B cell (primary cell): Measurements from ENCODE around the gene TAPBP. TPM values are rescaled to one million over a fixed set of nuclear protein-coding genes. Genes with fewer than 3 reads are reported as not detected.
"Not testable (repeated sequence)": the region's sequence is repeated elsewhere in the genome, so short reads cannot be mapped to it uniquely, and the experiment has no call there.

ENCODE experiments used
- ATAC-seq: fragments of 200-7000 bp; cut with Tn5 transposase; one replicate; pipeline ENCODE4 v1.10.0; 2021; ENCODE audit warnings: low read depth, mild to moderate bottlenecking, moderate number of reproducible peaks, moderate library complexity
- CTCF ChIA-PET: fragments of 350-600 bp; sonication (Branson Sonifier 250); formaldehyde crosslinking; loops from one replicate; lab custom pipeline; 2021; ENCODE audit warnings: antibody characterized with exemption, inconsistent platforms; lab: Charles Lee
- POLR2A ChIA-PET: fragments of 350-600 bp; sonication (Branson Sonifier 250); formaldehyde crosslinking; loops from one replicate; lab custom pipeline; 2021; ENCODE audit warnings: antibody characterized with exemption; lab: Charles Lee
- DNase-seq: peaks from one replicate; pipeline ENCODE4 v3.0.0; 2013
- H2AFZ ChIP-seq: 2 replicates; pipeline ENCODE4 v1.6.1; 2012; ENCODE audit warnings: mild to moderate bottlenecking, low read depth, low read length; ENCODE audit not compliant: insufficient read depth, poor library complexity, severe bottlenecking
- H3K27ac ChIP-seq, 2 donors: 1 replicate in 1 of 2; 2 replicates in 1 of 2; pipeline ENCODE4 v1.5.1; 2012 to 2013; ENCODE audit warnings: low read length in 2 of 2, mild to moderate bottlenecking in 2 of 2, moderate library complexity in 1 of 2
- H3K27me3 ChIP-seq, 4 experiments: fragments of 200-600 bp in 1 of 4; sonication (generic) in 1 of 4; replicated peaks in 1 of 4; 1 replicate in 2 of 4; 2 replicates in 2 of 4; pipeline versions ENCODE4 v1.6.1 to v1.7.0; 2013 to 2016; ENCODE audit warnings: low read length in 3 of 4, mild to moderate bottlenecking in 2 of 4, mixed read lengths in 1 of 4, moderate library complexity in 1 of 4; ENCODE audit not compliant: insufficient read depth in 4 of 4, control insufficient read depth in 3 of 4; ENCODE audit errors: control extremely low read depth in 1 of 4
- H3K36me3 ChIP-seq, 2 experiments: replicated peaks in 1 of 2; 1 replicate in 1 of 2; 2 replicates in 1 of 2; pipeline versions ENCODE4 v1.6.1 to v1.7.1; 2013; ENCODE audit warnings: low read length in 1 of 2; ENCODE audit not compliant: insufficient read depth in 2 of 2, control insufficient read depth in 1 of 2; ENCODE audit errors: control extremely low read depth in 1 of 2, extremely low read depth in 1 of 2
- H3K4me1 ChIP-seq, 2 donors: fragments of 200-600 bp in 1 of 2; sonication (generic) in 1 of 2; 1 replicate in 1 of 2; 2 replicates in 1 of 2; pipeline versions ENCODE4 v1.5.1 to v1.6.1; 2013 to 2017; ENCODE audit warnings: low read length in 2 of 2; ENCODE audit not compliant: control insufficient read depth in 2 of 2, insufficient read depth in 2 of 2
- H3K4me2 ChIP-seq: replicated peaks from 2 replicates; pipeline ENCODE3; 2012; ENCODE audit warnings: mild to moderate bottlenecking, low read depth, low read length; ENCODE audit not compliant: poor library complexity, severe bottlenecking
- H3K4me3 ChIP-seq, 5 experiments: fragments of 200-600 bp in 1 of 5; sonication (generic) in 1 of 5; 1 replicate in 3 of 5; 2 replicates in 2 of 5; pipeline versions ENCODE4 v1.5.1 to v1.7.0; 2011 to 2016; ENCODE audit warnings: low read length in 4 of 5, mild to moderate bottlenecking in 4 of 5, low read depth in 2 of 5, control low read depth in 1 of 5, moderate library complexity in 1 of 5; ENCODE audit not compliant: insufficient read depth in 1 of 5; ENCODE audit errors: control extremely low read depth in 1 of 5, extremely low read depth in 1 of 5
- H3K79me2 ChIP-seq: fragments of 200-600 bp; sonication (generic); one replicate; pipeline ENCODE4 v1.6.0; 2016; ENCODE audit warnings: low read length; ENCODE audit not compliant: control insufficient read depth, insufficient read depth
- H3K9ac ChIP-seq: fragments of 200-600 bp; sonication (generic); 2 replicates; pipeline ENCODE4 v1.6.1; 2017; ENCODE audit warnings: mild to moderate bottlenecking, low read length, moderate library complexity
- H3K9me3 ChIP-seq, 3 donors: one replicate each; pipeline versions ENCODE4 v1.6.1 to v1.7.1; 2013; ENCODE audit warnings: low read length in 2 of 3; ENCODE audit not compliant: control insufficient read depth in 2 of 3, insufficient read depth in 1 of 3; ENCODE audit errors: control extremely low read depth in 1 of 3
- H4K20me1 ChIP-seq: 2 replicates; pipeline ENCODE4 v1.6.0; 2012; ENCODE audit warnings: mild to moderate bottlenecking, low read length; ENCODE audit not compliant: insufficient read depth, control insufficient read depth, poor library complexity, severe bottlenecking
- H3K27ac Mint-ChIP-seq: one replicate; pipeline ENCODE4 v1.8.0; 2021; ENCODE audit warnings: mixed read lengths
- H3K27me3 Mint-ChIP-seq: one replicate; pipeline ENCODE4 v1.8.0; 2021; ENCODE audit warnings: mixed read lengths
- H3K4me1 Mint-ChIP-seq: one replicate; pipeline ENCODE4 v1.8.0; 2021; ENCODE audit warnings: mixed read lengths
- H3K4me3 Mint-ChIP-seq: one replicate; pipeline ENCODE4 v1.8.0; 2021; ENCODE audit warnings: mixed read lengths
- H3K9me3 Mint-ChIP-seq: one replicate; pipeline ENCODE4 v1.8.0; 2022; ENCODE audit warnings: mixed read lengths; ENCODE audit not compliant: insufficient read depth
- CTCF ChIP-seq: fragments of 200-600 bp; IDR thresholded peaks from one replicate; pipeline ENCODE4 v1.8.0; 2022; ENCODE audit warnings: antibody characterized with exemption, mild to moderate bottlenecking
- EZH2 ChIP-seq: IDR thresholded peaks from 2 replicates; pipeline ENCODE4 v1.6.1; 2012; ENCODE audit warnings: borderline replicate concordance, low read depth, mild to moderate bottlenecking, moderate library complexity, low read length; ENCODE audit not compliant: insufficient read depth, poor library complexity, severe bottlenecking
- WGBS: methylation state at CpG from one replicate; pipeline ENCODE4 v1.1.5; 2013; ENCODE audit warnings: missing lambda C conversion rate; ENCODE audit not compliant: insufficient coverage; 5-methylcytosine and 5-hydroxymethylcytosine counted together
- intact Hi-C: fragments of 100-400 bp; cut with micrococcal nuclease; formaldehyde crosslinking; loops from one replicate; pipeline ENCODE4 v1.10.0; 2022
- polyA plus RNA-seq: library from polyadenylated mRNA; depleted of rRNA; stranded (reverse); fragments of >200 nt; gene quantifications from 2 replicates; pipeline ENCODE4 v1.2.3, GENCODE V29; 2012
- total RNA-seq, 2 donors: library from RNA; stranded (reverse); fragments of 120-200 nt in 1 of 2; gene quantifications; 1 replicate in 1 of 2; 2 replicates in 1 of 2; pipeline versions ENCODE4 v1.2.3 to v1.2.4, GENCODE V29; 2013 to 2022

The TAPBP gene
- total and polyA plus RNA-seq, 2 donors (not counting 1 experiment from before 2014, with no cell fraction given): 302 to 310 TPM

GRCh38 chr6:33356295-33356694 is 42.4 kb upstream of the TAPBP start:
- H3K4me1 ChIP-seq: no peaks in the 10 kb centered on the region
- TF ChIP-seq EZH2 (no peak), CTCF (no peak)
- Mint-ChIP-seq H3K27me3 (peaks cover 8% of the 10 kb centered on the region), H3K4me1 (no peaks in the 10 kb centered on the region), H3K4me3 (no peak overlapping the region), H3K27ac (no peak overlapping the region), H3K9me3 (no peaks in the 10 kb centered on the region)
- H3K36me3 ChIP-seq: no peaks in the 10 kb centered on the region
- H3K27me3 ChIP-seq: peaks cover 0 to 2% (median 0%) of the 10 kb centered on the region in 4 experiments
- ChIA-PET POLR2A (no interaction called here), CTCF (no interaction called here)
- no peak for ATAC-seq
- intact Hi-C loops: no loop called here
- H4K20me1 ChIP-seq: no peaks in the 10 kb centered on the region
- no peaks in the 10 kb centered on the region for H3K79me2 ChIP-seq
- H3K9ac ChIP-seq: no peak overlapping the region
- H3K27ac ChIP-seq: no peak overlapping the region
- H2AFZ ChIP-seq: no peak overlapping the region
- 100% methylated on average over 1 of the region's 3 CpGs for WGBS
- no peak overlapping the region for H3K4me3 ChIP-seq
- no peak overlapping the region for H3K4me2 ChIP-seq
- no peak for DNase-seq
- H3K9me3 ChIP-seq: no peaks in the 10 kb centered on the region

- H3K9me3 Mint-ChIP-seq, H3K27me3 ChIP-seq, intact Hi-C loops, H3K4me3 ChIP-seq, H3K36me3 ChIP-seq, CTCF ChIA-PET, H3K27ac ChIP-seq, H3K27ac Mint-ChIP-seq, H3K4me1 Mint-ChIP-seq, H3K9ac ChIP-seq, ATAC-seq, H2AFZ ChIP-seq, H3K4me1 ChIP-seq, H3K9me3 ChIP-seq, POLR2A ChIA-PET, DNase-seq, H3K4me3 Mint-ChIP-seq, H3K27me3 Mint-ChIP-seq, H4K20me1 ChIP-seq, H3K4me2 ChIP-seq, H3K79me2 ChIP-seq: not testable (repeated sequence)
- WGBS: 97% methylated on average over 5 of the region's 6 CpGs
Measured at GRCh38 chr6:33355860-33356259, 42.0 kb upstream of the TAPBP start.
